Hepatocyte (in vitro differentiated cells): Measurements from ENCODE around the gene RHEBL1.

ENCODE experiments used
- EZH2phosphoT487 ChIP-seq: fragments of 200-600 bp; sonication (generic); IDR thresholded peaks from one replicate; pipeline ENCODE4 v1.6.1; 2018; ENCODE audit warnings: antibody characterized with exemption, mild to moderate bottlenecking, low read depth, moderate library complexity; ENCODE audit not compliant: unreplicated experiment, severe bottlenecking
- TF ChIP-seq, protein P1 (sequence below): fragments of 200-600 bp; sonication (generic); IDR thresholded peaks from 2 replicates; pipeline ENCODE4 v1.5.1; 2016; ENCODE audit warnings: antibody characterized with exemption, mild to moderate bottlenecking; ENCODE audit not compliant: poor library complexity

DNA sequence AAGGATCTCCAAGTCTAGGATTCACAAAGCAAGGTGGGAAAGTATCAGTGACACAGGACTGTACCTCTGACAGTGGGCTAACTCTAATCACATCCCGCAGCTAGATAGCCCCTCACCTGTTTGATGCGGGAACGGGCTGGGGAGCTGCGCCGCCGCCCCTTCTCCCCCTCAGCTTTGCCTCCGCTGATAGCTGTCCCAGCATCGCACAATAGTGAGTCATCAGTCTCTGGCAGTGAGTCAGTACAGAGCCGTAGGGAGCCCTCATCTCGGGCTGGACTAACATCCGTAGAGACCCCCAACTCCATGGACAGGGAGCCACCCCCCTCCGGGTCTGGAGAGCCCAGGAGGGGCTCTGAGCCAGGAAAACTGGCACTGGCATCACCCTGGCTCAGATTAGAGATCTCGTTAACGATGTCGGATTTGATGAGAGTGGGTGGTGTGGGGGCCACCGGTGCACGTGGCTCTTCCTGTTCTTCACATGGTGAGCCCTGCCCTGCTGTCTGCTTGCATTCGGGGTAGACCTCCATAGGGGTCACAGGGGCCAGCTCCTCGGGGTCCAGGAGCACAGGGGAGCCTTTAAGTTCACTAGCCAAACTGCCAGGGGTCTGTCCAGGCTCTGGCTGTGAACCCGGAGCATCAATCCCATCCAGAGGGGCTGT is 20.1 kb downstream of the RHEBL1 start:
- TF ChIP-seq, protein P1, sequence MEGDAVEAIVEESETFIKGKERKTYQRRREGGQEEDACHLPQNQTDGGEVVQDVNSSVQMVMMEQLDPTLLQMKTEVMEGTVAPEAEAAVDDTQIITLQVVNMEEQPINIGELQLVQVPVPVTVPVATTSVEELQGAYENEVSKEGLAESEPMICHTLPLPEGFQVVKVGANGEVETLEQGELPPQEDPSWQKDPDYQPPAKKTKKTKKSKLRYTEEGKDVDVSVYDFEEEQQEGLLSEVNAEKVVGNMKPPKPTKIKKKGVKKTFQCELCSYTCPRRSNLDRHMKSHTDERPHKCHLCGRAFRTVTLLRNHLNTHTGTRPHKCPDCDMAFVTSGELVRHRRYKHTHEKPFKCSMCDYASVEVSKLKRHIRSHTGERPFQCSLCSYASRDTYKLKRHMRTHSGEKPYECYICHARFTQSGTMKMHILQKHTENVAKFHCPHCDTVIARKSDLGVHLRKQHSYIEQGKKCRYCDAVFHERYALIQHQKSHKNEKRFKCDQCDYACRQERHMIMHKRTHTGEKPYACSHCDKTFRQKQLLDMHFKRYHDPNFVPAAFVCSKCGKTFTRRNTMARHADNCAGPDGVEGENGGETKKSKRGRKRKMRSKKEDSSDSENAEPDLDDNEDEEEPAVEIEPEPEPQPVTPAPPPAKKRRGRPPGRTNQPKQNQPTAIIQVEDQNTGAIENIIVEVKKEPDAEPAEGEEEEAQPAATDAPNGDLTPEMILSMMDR: no peak
- no peak for TF ChIP-seq EZH2phosphoT487
